Stimulated activated CD4-positive, alpha-beta T cell treated with anti-CD3 and anti-CD28 coated beads, Interleukin-4, amount 100 ng/mL, for 48 hours (primary cell): Measurements from ENCODE around the gene ETV6.

Experiments used
- DNase-seq, 2 donors: peaks; one replicate each; pipeline ENCODE4 v3.0.0-alpha.2; 2020; ENCODE audit warnings: low read depth in 2 of 2

Gene ETV6

GRCh38 chr12:11826574-11826973, 177.1 kb downstream of the ETV6 start:
- DNase-seq = no peak

- no peak for DNase-seq
Observed at GRCh38 chr12:11827091-11828061, 177.9 kb downstream of the ETV6 start.

DNA sequence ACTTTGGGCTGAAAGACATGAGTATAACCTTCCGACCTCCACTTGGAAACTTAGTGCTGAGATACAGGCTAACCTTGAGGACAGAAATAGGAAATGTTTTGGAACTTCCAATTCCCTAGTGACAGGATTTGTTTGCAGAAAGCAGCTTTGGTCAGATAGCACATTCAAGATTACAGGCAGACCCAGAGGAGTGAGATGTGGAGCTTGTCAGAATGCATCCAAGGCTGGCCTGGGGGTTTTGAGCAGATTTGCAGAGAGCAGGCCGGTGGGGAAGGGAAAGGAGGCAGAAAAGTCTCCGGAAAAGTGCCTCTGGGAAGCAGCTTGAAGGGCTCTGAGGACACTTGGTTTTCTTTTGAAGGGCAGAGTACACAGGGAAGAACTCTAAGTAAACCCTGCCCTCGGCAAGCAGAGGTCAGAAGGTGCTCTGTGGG, 180.3 kb downstream of the ETV6 start:
- DNase-seq = no peak

DNA sequence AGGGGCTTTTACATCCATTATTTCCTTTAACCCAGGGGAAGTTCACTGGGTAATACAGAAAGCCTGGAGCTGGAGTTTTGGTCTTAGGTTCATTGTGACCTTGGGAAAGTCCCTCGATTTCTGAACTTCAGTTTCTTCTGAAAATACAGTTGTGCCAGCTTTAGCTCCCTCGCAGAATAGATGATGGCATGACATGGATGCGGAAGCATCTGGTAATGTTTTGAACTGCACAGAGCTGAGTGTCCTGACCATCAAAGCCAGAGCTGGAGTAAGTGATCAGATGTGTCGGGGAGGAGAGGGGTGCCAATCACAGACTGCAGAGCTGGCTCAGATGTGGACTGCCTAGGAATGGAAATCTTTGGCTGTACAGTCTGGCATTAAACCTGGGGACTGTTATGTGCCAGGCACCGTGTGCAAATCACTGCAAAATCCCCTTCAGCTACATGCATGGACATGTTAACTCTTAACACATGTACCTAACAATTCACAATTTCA, 180.9 kb downstream of the ETV6 start:
- DNase-seq = no peak

DNA sequence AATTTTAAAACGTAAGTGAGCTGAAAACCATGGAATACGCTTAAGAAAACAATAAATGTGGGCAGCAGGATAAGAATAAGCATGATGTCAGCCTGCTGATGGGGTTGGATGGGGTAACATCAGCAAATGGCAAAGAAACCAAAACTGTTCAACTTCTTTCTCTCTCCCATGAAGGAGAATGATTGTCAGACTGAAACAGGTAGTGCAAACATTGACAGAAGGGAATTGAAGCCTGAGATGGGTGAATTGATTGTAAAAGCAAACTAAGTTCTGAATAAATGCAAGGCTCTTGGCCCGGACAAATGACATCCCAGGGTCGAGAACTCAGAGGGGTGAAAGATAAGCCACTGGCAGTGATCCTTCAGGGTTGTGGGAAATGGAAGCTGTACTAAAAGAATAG, 182.6 kb downstream of the ETV6 start:
- DNase-seq = no peak

GRCh38 chr12:11833174-11833895, 183.9 kb downstream of the ETV6 start:
- no peak for DNase-seq

- DNase-seq = no peak
Observed at GRCh38 chr12:11834104-11834812, 184.8 kb downstream of the ETV6 start.

GRCh38 chr12:11834931-11835330, 185.5 kb downstream of the ETV6 start:
- DNase-seq = no peak

GRCh38 chr12:11836282-11837151, 187.0 kb downstream of the ETV6 start:
- DNase-seq = peak; percentile 41 to 71

- no peak for DNase-seq
Observed at GRCh38 chr12:11837216-11837934, 187.9 kb downstream of the ETV6 start.

DNA sequence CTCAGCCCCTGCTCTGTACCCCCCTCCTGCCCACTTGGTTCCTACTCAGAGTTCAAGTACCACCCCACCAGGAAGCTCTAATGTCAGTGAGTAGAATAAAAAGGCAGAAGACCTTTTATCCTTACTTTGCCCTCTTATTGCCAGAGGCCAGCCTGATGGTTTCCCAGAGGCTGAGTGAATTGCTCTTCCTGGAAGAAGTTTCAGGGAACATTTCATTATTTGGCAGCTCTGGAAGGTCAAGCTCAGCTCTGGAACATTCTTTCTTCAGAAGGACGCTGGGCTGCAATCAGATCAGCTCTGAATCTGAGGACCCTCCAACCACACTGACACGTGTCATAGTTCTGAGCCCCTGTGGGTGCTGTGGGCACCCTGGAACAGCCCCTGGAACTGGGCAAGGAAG, 188.9 kb downstream of the ETV6 start:
- no peak for DNase-seq

DNA sequence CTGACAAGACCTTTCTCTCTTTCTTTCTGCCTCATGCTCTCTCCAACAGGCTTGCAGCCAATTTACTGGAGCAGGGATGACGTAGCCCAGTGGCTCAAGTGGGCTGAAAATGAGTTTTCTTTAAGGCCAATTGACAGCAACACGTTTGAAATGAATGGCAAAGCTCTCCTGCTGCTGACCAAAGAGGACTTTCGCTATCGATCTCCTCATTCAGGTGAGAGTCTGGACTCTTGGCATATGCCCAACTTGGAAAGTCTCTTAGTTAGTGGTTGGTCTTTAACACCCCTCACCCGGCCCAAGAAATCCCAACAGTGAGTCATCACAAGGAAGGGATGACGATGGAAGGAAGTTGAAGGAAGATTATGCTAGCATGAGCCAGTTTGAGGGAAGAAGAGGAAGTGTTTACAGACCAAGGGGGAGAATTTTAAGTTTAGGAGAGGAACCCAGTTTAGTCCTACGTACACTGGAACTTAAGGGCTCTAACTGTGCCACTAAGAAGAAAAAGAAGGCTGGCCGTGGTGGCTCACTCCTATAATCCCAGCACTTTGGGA, 189.7 kb downstream of the ETV6 start:
- DNase-seq = no peak

- no peak for DNase-seq
Observed at GRCh38 chr12:11840366-11840765, 190.9 kb downstream of the ETV6 start.

DNA sequence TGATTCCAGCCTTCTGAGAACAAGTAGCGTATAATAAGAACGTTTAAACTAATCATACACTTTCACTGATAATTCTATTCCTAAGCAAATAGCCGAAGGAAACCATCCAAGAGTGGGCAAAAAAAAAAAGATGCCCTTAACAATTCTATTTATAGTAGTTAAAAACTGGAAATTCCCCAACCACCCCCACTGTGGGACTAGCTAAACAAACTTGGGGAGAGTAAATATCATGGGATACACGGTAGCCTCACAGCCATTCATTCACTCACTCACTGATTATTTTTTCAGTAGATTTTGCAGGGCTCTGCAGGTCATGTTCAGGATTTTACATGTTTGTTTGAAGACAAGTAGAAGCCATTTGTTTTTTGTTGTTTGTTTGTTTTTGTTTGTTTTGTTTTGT, 197.0 kb downstream of the ETV6 start:
- no peak for DNase-seq

DNA sequence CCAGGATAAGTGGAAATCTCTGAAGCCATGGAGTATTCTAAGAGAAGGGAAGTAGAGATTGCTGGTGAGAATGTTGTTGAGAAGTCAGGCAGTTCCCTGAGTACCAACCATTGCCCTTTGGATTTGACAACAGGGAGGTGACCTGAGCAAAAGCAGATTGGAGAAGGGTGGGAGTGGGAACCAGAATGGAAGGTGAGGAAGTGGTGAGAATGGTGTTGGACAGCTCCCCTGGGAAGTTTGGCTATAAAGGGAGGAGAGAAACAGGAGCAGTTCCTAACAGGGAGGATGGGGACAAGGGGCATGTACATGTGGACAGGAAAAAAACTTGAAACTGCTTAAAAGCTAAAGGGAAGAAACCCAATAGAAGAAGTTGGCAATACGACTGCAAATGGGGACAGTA, 198.1 kb downstream of the ETV6 start:
- no peak for DNase-seq

- DNase-seq = no peak
Observed at GRCh38 chr12:11849757-11850504, 200.5 kb downstream of the ETV6 start.

GRCh38 chr12:11853126-11853525, 203.7 kb downstream of the ETV6 start:
- no peak for DNase-seq

DNA sequence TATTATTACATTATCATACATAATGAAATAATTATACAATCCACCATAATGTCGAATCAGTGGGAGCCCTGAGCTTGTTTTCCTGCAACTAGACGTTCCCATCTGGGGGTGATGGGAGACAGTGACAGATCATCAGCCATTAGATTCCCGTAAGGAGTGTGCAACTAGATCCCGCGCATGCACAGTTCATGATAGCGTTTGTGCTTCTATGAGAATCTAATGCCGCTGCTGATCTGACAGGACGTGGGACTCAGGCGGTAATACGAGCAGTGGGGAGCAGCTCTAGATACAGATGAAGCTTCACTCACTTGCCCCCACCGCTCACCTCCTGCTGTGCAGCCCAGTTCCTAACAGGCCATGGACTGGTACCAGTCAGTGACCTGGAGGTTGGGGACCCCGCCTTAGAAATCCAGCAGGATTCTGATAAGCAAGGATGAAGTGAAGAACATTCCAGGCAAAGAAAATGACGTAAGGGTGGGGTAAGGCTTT, 204.6 kb downstream of the ETV6 start:
- DNase-seq = no peak

DNA sequence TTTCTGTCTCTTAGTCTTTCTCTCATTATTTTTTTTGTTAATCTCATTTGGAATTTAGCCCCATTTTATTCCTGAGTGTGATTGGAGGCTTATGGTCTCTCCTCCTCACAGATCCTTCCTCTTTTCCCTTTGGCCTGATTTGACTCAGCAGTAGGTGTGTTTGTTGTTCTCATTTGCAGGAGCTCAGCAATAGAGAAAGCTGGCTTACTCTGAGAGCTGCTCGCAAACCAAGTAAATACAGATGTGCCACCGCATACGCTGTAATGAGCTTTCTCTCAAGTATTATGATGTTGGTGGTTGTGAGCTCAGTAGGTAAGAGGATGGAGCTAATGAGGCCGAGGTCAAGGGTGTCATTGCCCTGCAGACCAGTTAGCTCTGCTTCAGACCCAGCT, 206.5 kb downstream of the ETV6 start:
- no peak for DNase-seq
